GM04503 (cell line): Measurements from ENCODE around the gene ZFP57.
"Not testable (repeated sequence)": the region's sequence is repeated elsewhere in the genome, so short reads cannot be mapped to it uniquely, and the experiment has no call there.

Experiments used
- DNase-seq: peaks from one replicate; pipeline ENCODE4 v3.0.0-alpha.2; 2012; ENCODE audit warnings: low read depth

Gene ZFP57

DNA sequence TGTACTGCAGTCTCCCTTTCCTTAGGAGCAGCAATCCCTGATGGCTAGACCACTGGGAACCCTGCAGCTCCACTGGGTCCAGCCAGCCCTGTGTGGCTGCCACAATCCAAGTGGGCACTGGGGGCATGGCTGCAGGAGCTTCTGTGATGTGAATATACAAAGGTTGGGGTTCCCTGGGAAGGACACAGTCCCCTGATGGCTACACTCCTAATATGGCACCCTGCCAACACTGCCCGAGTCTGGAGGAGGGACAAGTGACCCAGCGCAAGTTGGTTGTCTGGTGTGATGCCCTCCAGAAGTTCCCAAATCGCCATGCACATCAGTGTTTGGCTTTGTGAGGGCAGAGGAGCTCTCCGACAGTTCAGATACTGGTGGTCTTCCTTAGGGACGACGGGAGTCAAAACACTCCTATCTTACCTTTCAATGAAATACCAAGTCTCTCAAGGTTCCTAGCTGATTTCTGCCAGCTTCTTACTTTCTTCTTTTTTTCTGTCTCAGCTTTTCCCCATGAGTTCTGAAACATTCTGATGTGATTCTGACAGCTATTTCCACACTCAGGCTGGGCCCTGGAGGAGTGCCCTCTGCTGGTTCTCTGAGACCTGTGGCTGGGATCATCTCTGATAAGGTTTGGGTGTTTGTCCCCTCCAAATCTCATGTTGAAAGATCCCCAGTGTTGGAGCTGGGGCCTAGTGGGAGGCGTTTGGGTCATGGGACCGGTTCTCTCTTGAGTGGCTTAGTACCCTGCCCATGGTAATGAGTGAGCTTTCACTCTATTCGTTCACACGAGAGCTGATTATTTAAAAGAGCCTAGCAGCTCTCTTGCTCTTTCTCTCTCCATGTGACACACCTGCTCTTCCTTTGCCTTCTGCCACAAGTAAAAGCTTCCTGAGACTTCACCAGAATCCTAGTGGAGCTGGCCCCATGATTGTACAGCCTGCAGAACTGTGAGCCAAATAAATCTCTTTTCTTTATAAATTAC is 15.5 kb upstream of the ZFP57 start:
- DNase-seq: no peak

DNA sequence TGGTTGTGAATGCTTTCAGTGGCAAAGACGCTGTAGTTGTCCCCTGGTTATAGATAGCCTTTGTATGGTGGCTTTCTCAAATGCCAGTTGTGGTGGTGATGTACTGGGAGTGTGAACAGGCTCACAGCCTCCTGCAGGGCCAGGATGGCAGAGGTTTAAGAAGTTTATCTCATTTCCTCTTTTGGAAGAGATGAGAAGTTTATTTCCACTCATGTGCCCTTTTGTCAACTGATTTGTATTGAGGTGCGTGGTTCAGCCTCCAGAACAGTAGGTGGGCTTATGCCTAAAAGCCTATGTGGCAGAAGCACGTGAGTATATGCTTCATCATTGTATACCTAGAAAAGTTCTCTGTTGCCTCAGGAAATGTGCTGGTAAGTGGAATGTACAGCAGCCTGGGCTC is 13.7 kb upstream of the ZFP57 start:
- no peak for DNase-seq

GRCh38 chr6:29685718-29686326 is 4.9 kb upstream of the ZFP57 start:
- DNase-seq: no peak

DNA sequence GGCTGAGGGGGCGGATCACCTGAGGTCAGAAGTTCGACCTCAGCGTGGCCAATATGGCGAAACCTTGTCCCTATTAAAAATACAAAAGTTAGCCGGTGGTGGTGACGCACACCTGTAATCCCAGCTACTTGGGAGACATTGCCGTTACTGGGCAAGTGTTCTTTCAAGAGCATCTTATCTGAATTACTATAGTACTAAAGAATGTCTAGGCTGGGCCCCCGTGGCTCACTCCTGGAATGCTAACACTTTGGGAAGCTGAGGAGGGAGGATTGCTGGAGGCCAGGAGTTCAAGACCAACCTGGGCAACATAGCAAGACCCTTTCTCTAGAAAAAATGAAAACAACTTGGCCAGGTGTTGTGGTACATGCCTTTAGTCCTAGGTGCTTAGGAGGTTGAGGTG is 859 bp upstream of the ZFP57 start:
- no peak for DNase-seq

DNA sequence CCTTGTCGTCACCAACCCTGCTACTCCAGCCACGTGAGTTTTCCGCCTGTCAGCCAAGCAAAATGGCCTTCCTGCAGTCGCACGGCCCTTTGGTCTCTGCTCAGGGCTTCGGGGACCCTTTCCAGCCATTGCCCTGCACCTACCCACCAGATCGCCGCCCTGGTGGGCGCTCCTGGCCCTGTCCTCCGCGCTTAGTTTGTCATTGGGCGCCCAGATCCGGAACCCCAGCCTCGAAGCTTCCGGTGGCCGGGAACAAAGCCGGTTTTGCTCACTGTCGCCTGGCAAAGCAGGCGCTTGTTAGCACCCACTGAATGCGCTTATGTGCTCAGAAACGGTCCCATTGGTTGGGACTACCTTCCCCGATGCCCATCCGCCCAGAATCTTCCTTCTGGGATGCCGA is 536 bp downstream of the ZFP57 start:
- no peak for DNase-seq

DNA sequence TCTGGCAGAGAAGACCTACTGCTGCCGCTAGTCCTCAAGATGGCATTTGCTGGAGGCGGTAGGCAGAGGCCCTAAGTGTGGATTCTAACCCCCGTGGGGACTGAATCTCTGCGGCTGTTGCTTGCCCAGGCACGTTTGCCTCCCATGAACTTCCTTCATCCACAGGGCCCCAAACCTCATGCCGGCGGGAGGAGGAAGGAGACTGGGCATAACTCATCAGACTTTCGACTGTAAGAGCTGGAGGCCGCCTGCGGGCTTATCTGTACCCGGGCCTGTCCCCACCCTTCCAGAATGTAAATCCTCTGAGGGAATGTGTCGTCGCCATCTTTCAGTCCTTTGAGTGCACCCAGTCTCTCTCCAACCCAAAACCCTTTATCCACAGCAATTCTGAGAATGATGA is 990 bp downstream of the ZFP57 start:
- no peak for DNase-seq

- DNase-seq: no peak
Measured at GRCh38 chr6:29678114-29678513, 2.8 kb downstream of the ZFP57 start.

- DNase-seq: peak; percentile 6
Measured at GRCh38 chr6:29676981-29677601, 3.9 kb downstream of the ZFP57 start.

- DNase-seq: no peak
Measured at GRCh38 chr6:29675561-29675960, 5.4 kb downstream of the ZFP57 start.

GRCh38 chr6:29674008-29674407 is 6.9 kb downstream of the ZFP57 start:
- DNase-seq: no peak

DNA sequence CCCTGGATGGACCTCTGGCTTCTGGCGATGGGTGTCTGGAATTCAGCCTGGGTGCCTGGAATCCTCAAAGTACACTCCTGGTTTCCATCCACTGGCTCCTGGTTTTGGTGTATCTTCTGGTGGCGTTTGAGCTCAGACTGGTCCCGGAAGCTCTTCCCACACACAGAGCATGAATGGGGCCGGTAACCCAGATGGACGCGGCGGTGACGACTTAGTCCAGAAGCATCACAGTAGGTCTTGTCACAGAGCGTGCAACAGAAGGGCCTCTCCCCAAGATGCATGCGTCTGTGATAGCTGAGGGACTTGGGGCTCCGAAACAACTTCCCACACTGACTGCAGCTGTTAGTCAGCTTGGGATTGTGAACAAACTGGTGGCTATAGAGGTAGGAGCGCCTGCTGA is 7.8 kb downstream of the ZFP57 start:
- no peak for DNase-seq

GRCh38 chr6:29672116-29672515 is 8.8 kb downstream of the ZFP57 start:
- not testable (repeated sequence) for DNase-seq

- no peak for DNase-seq
Measured at GRCh38 chr6:29671026-29671425, 9.9 kb downstream of the ZFP57 start.

- no peak for DNase-seq
Measured at GRCh38 chr6:29667158-29667557, 13.8 kb downstream of the ZFP57 start.

DNA sequence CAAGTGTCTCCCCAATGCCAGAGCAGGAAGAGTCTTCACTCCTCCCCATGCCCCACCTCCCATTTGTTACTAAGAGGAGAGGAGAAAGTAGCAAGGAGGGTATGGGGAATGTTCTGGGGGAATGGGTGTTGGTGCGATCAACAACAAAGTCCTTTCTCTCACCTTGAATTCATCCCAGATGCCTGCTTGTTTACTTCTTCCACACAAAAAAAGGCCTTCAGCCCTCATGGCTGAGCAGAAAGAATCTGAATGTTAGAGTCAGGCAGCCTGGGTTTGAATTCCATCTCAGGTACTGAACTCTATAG is 14.2 kb downstream of the ZFP57 start:
- DNase-seq: no peak

- DNase-seq: no peak
Measured at GRCh38 chr6:29665942-29666825, 14.8 kb downstream of the ZFP57 start.

GRCh38 chr6:29663300-29664042 is 17.5 kb downstream of the ZFP57 start:
- no peak for DNase-seq

- DNase-seq: not testable (repeated sequence)
Measured at GRCh38 chr6:29661502-29662141, 19.3 kb downstream of the ZFP57 start.

DNA sequence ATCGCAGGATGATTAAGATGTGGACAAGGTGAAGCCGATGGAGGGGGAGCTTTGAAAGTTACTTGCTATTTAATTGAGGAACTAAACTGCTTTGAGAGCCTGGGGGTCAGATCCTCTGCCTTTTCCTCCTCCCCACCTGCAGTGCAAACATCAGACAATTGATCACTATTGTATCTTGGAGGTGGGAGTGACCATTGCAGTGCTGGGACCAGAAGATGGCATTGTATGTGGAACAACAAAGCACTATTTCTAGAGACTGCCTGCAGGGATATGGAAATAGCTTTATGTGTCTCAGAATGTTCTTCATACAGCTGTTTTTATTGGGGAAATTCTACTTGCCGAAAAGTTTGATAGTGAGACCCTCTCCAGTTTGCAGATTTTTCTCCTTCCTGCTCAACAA is 19.9 kb downstream of the ZFP57 start:
- DNase-seq: no peak

GRCh38 chr6:29656798-29657197 is 24.2 kb downstream of the ZFP57 start, which contains the start of gene MOG:
Gene MOG, plus strand, starts transcription at chr6:29657092. Its CDS starts 118 bp downstream, at chr6:29657210.
- DNase-seq: no peak

DNA sequence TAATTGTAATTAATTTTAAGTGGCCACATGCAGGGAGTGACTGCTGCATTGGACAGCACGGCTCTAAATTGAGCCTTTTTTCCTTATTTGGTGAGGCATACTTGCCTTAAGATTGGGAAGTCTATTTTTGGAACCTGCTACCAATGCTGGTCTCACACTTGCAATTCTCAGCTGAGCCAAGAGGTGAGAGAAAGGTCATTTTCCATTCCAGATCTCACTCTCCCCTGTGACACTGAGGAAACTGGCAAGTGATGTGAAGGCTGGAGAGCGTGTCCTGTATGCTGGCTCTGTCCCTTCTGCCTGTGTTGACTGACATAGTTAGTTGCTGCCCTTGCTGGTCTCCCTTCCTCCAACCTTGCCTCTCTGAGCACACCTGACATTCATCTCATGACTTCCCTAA is 24.8 kb downstream of the ZFP57 start:
- DNase-seq: no peak
